Thoracic aorta (tissue), 2 donors: ENCODE measurements around the gene ISG20. TPM values are rescaled to one million over a fixed set of nuclear protein-coding genes. Genes with fewer than 3 reads are reported as not detected.

Experiments
- ATAC-seq: fragments of 150-250 bp; one replicate; pipeline ENCODE4 v1.8.0; 2017; ENCODE audit warnings: low read depth; ENCODE audit not compliant: insufficient number of reproducible peaks, low FRiP score
- DNase-seq: peaks from one replicate; pipeline ENCODE4 v3.0.0-alpha.2; 2020; ENCODE audit warnings: low spot score
- H3K27ac ChIP-seq, 2 donors: fragments of 200-600 bp; sonication (generic); 1 replicate in 1 of 2; 2 replicates in 1 of 2; pipeline ENCODE4 v1.5.1; 2016; ENCODE audit warnings: mild to moderate bottlenecking in 2 of 2, moderate library complexity in 2 of 2
- H3K27me3 ChIP-seq: fragments of 200-600 bp; sonication (generic); replicated peaks from 2 replicates; pipeline ENCODE4 v1.6.0; 2016; ENCODE audit warnings: mild to moderate bottlenecking; ENCODE audit not compliant: insufficient read depth
- H3K36me3 ChIP-seq: fragments of 200-600 bp; sonication (generic); one replicate; pipeline ENCODE4 v1.5.1; 2016
- H3K4me1 ChIP-seq, 2 donors: fragments of 200-600 bp; sonication (generic); 1 replicate in 1 of 2; 2 replicates in 1 of 2; pipeline versions ENCODE4 v1.5.1 to v1.6.0; 2016; ENCODE audit warnings: low read depth in 2 of 2, mild to moderate bottlenecking in 1 of 2; ENCODE audit not compliant: control insufficient read depth in 1 of 2
- H3K4me3 ChIP-seq: fragments of 200-600 bp; sonication (generic); 2 replicates; pipeline ENCODE4 v1.5.1; 2016; ENCODE audit warnings: mild to moderate bottlenecking
- H3K9me3 ChIP-seq: fragments of 200-600 bp; sonication (generic); 2 replicates; pipeline ENCODE4 v1.5.1; 2016
- total RNA-seq, 2 donors: library from RNA; depleted of rRNA; stranded (reverse); fragments of >200 nt; gene quantifications; one replicate each; pipeline versions ENCODE4 v1.1.0 to v1.2.3, GENCODE V29; 2016
- TF ChIP-seq, protein P1 (sequence below): fragments of 200-600 bp; sonication (generic); IDR thresholded peaks from one replicate; pipeline ENCODE4 v1.5.1; 2019; ENCODE audit warnings: antibody characterized with exemption

Gene ISG20
- total RNA-seq, 2 donors from 2014 or later = 16.2 to 32.1 TPM

DNA sequence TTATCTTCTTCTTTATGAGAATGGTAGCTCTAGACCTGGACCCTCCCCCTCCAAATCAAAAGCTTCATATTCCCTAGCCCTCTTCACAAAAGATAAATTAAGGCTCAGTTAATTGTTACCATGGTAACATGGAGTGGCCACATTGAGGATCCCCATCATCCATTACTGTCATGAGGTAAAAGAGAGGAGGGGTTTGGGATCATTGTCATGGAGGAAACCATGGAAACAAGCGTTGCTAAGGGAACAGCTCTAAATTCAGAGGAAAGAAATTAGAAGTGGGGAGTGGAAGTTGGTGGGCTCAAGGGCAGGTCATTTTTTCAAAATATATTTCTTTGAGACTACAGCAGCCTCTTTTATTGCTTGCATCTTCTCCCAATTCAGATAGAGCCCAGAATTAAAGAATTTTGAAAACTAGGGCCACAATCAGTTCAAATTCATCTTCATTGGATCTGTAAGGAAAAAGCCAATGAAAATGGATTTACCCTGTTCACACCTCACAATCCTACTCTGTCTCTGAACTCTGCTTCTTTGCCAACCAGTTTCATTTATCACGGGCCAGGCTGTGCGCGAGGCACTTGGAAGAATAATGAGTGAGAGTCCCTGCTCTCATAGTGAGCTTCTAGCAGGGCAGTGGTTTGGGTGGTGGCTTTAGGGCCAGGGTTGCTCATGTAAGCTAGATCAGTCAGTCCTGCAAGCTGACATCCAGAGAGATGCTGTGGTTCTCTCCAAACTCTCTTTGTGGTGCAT is 29.3 kb upstream of the ISG20 start:
- Histone ChIP-seq H3K36me3 (no peaks in the 10 kb centered on the region), H3K4me1 (peaks cover 0 to 16% of the 10 kb centered on the region in 2 donors), H3K4me3 (no peak overlapping the region), H3K27ac (no peak overlapping the region), H3K27me3 (peaks cover 18% of the 10 kb centered on the region), H3K9me3 (no peaks in the 10 kb centered on the region)
- DNase-seq (no peak), ATAC-seq (no peak)
- TF ChIP-seq, protein P1, sequence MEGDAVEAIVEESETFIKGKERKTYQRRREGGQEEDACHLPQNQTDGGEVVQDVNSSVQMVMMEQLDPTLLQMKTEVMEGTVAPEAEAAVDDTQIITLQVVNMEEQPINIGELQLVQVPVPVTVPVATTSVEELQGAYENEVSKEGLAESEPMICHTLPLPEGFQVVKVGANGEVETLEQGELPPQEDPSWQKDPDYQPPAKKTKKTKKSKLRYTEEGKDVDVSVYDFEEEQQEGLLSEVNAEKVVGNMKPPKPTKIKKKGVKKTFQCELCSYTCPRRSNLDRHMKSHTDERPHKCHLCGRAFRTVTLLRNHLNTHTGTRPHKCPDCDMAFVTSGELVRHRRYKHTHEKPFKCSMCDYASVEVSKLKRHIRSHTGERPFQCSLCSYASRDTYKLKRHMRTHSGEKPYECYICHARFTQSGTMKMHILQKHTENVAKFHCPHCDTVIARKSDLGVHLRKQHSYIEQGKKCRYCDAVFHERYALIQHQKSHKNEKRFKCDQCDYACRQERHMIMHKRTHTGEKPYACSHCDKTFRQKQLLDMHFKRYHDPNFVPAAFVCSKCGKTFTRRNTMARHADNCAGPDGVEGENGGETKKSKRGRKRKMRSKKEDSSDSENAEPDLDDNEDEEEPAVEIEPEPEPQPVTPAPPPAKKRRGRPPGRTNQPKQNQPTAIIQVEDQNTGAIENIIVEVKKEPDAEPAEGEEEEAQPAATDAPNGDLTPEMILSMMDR = no peak

- H3K27me3 ChIP-seq = peaks cover 6% of the 10 kb centered on the region
- TF ChIP-seq, protein P1 = no peak
- DNase-seq (no peak), ATAC-seq (no peak)
- no peaks in the 10 kb centered on the region for H3K9me3 ChIP-seq
- H3K4me1 ChIP-seq = peaks cover 0 to 4% of the 10 kb centered on the region in 2 donors
- H3K27ac ChIP-seq = no peak overlapping the region
- no peaks in the 10 kb centered on the region for H3K36me3 ChIP-seq
- H3K4me3 ChIP-seq = no peak overlapping the region
Measured at GRCh38 chr15:88610701-88611231, 28.1 kb upstream of the ISG20 start.

- Histone ChIP-seq H3K36me3 (no peaks in the 10 kb centered on the region), H3K9me3 (no peaks in the 10 kb centered on the region), H3K27ac (no peak overlapping the region), H3K4me1 (no peaks in the 10 kb centered on the region), H3K27me3 (no peaks in the 10 kb centered on the region), H3K4me3 (no peak overlapping the region)
- ATAC-seq (no peak), DNase-seq (no peak)
- TF ChIP-seq, protein P1 = no peak
Measured at GRCh38 chr15:88612186-88612796, 26.5 kb upstream of the ISG20 start.

GRCh38 chr15:88613074-88613944 is 25.5 kb upstream of the ISG20 start:
- TF ChIP-seq, protein P1 = no peak
- ATAC-seq = no peak
- Histone ChIP-seq H3K4me1 (no peaks in the 10 kb centered on the region), H3K27me3 (no peaks in the 10 kb centered on the region), H3K4me3 (no peak overlapping the region), H3K36me3 (no peaks in the 10 kb centered on the region), H3K9me3 (no peaks in the 10 kb centered on the region), H3K27ac (no peak overlapping the region)
- no peak for DNase-seq
